ENCODE measurements around the gene LHX6. TPM values are rescaled to one million over a fixed set of nuclear protein-coding genes. Genes with fewer than 3 reads are reported as not detected.

The LHX6 gene
- total RNA-seq, 1 donor from 2014 or later: 1.9 TPM

GRCh38 chr9:122216138-122216797 lies 12.5 kb downstream of the LHX6 start:
- DNase-seq (ENCODE audit: low read depth in 2 of 2): no peak

GRCh38 chr9:122215663-122216062 lies 13.1 kb downstream of the LHX6 start:
- DNase-seq (ENCODE audit: low read depth in 2 of 2): no peak

GRCh38 chr9:122214507-122214906 lies 14.2 kb downstream of the LHX6 start:
- DNase-seq (ENCODE audit: low read depth in 2 of 2): no peak

GRCh38 chr9:122213589-122214413 lies 15.0 kb downstream of the LHX6 start:
- peak; percentile 16 to 55 for DNase-seq (ENCODE audit: low read depth in 2 of 2)

GRCh38 chr9:122213102-122213588 lies 15.6 kb downstream of the LHX6 start:
- DNase-seq (ENCODE audit: low read depth in 2 of 2): no peak

- DNase-seq (ENCODE audit: low read depth in 2 of 2): no peak
Measured at GRCh38 chr9:122212473-122213004, 16.2 kb downstream of the LHX6 start.

GRCh38 chr9:122209451-122209850 lies 19.3 kb downstream of the LHX6 start:
- DNase-seq (ENCODE audit: low read depth in 2 of 2): no peak

- no peak for DNase-seq (ENCODE audit: low read depth in 2 of 2)
Measured at GRCh38 chr9:122207096-122207495, 21.7 kb downstream of the LHX6 start.

GRCh38 chr9:122206118-122207046 lies 22.4 kb downstream of the LHX6 start:
- no peak for DNase-seq (ENCODE audit: low read depth in 2 of 2)

GRCh38 chr9:122205176-122205575 lies 23.6 kb downstream of the LHX6 start:
- no peak for DNase-seq (ENCODE audit: low read depth in 2 of 2)

GRCh38 chr9:122204491-122204890 lies 24.3 kb downstream of the LHX6 start:
- no peak for DNase-seq (ENCODE audit: low read depth in 2 of 2)

- DNase-seq (ENCODE audit: low read depth in 2 of 2): no peak
Measured at GRCh38 chr9:122204055-122204454, 24.7 kb downstream of the LHX6 start.

GRCh38 chr9:122202111-122202510 lies 26.6 kb downstream of the LHX6 start:
- DNase-seq (ENCODE audit: low read depth in 2 of 2): no peak

- DNase-seq (ENCODE audit: low read depth in 2 of 2): no peak
Measured at GRCh38 chr9:122201641-122202040, 27.1 kb downstream of the LHX6 start.

- DNase-seq (ENCODE audit: low read depth in 2 of 2): peak in 1 of 2 donors; percentile 45
Measured at GRCh38 chr9:122200960-122201595, 27.7 kb downstream of the LHX6 start.

- no peak for DNase-seq (ENCODE audit: low read depth in 2 of 2)
Measured at GRCh38 chr9:122197882-122198281, 30.9 kb downstream of the LHX6 start.

GRCh38 chr9:122197426-122197825 lies 31.3 kb downstream of the LHX6 start:
- no peak for DNase-seq (ENCODE audit: low read depth in 2 of 2)

GRCh38 chr9:122195875-122196274 lies 32.9 kb downstream of the LHX6 start:
- DNase-seq (ENCODE audit: low read depth in 2 of 2): no peak

- no peak for DNase-seq (ENCODE audit: low read depth in 2 of 2)
Measured at GRCh38 chr9:122193651-122194050, 35.1 kb downstream of the LHX6 start.

- no peak for DNase-seq (ENCODE audit: low read depth in 2 of 2)
Measured at GRCh38 chr9:122192914-122193525, 35.7 kb downstream of the LHX6 start.

Measured in dermis microvascular lymphatic vessel endothelial cell (primary cell).